Osteoblast (primary cell): ENCODE results near the gene EVI2B. TPM values are rescaled to one million over a fixed set of nuclear protein-coding genes. Genes with fewer than 3 reads are reported as not detected.
"Not testable (repeated sequence)": the region's sequence is repeated elsewhere in the genome, so short reads cannot be mapped to it uniquely, and the experiment has no call there.

Experiments
- DNase-seq: peaks from one replicate; pipeline ENCODE4 v3.0.0; 2011; ENCODE audit warnings: low spot score, mixed read lengths; ENCODE audit not compliant: insufficient read length; ENCODE audit errors: missing footprints
- H2AFZ ChIP-seq: 2 replicates; pipeline ENCODE4 v1.6.0; 2011; ENCODE audit warnings: mild to moderate bottlenecking, low read length
- H3K27ac ChIP-seq: 2 replicates; pipeline ENCODE4 v1.5.1; 2011; ENCODE audit warnings: mild to moderate bottlenecking, low read depth, low read length, moderate library complexity
- H3K27me3 ChIP-seq: 2 replicates; pipeline ENCODE4 v1.6.0; 2012; ENCODE audit warnings: mild to moderate bottlenecking, control low read depth, inconsistent platforms, low read length, moderate library complexity; ENCODE audit not compliant: insufficient read depth
- H3K36me3 ChIP-seq: 2 replicates; pipeline ENCODE4 v1.5.1; 2011; ENCODE audit warnings: mild to moderate bottlenecking, low read length, control low read depth, moderate library complexity; ENCODE audit not compliant: insufficient read depth
- H3K4me1 ChIP-seq: 2 replicates; pipeline ENCODE4 v1.5.1; 2011; ENCODE audit warnings: mild to moderate bottlenecking, low read length, control low read depth, moderate library complexity; ENCODE audit not compliant: insufficient read depth
- H3K4me2 ChIP-seq: 2 replicates; pipeline ENCODE4 v1.6.0; 2011; ENCODE audit warnings: mild to moderate bottlenecking, low read length; ENCODE audit not compliant: insufficient read depth
- H3K4me3 ChIP-seq: fragments of 200-600 bp; sonication (generic); 3 replicates; pipeline ENCODE4 v1.5.1; 2012; ENCODE audit warnings: mild to moderate bottlenecking, low read length, inconsistent platforms; ENCODE audit not compliant: insufficient read depth
- H3K79me2 ChIP-seq: 2 replicates; pipeline ENCODE4 v1.6.0; 2012; ENCODE audit warnings: mild to moderate bottlenecking, low read length, control low read depth, inconsistent platforms; ENCODE audit not compliant: insufficient read depth
- H3K9me3 ChIP-seq: 2 replicates; pipeline ENCODE4 v1.5.1; 2011; ENCODE audit warnings: low read depth, low read length, control low read depth
- H4K20me1 ChIP-seq: 2 replicates; pipeline ENCODE4 v1.6.0; 2012; ENCODE audit warnings: mild to moderate bottlenecking, low read length, control low read depth; ENCODE audit not compliant: insufficient read depth
- CTCF ChIP-seq: IDR thresholded peaks from 2 replicates; pipeline ENCODE4 v1.5.1; 2011; ENCODE audit warnings: mild to moderate bottlenecking, low read depth, low read length, moderate library complexity; ENCODE audit errors: extremely low read depth
- total RNA-seq: library from RNA; depleted of rRNA; stranded (reverse); fragments of >200 nt; gene quantifications from 2 replicates; pipeline ENCODE4 v1.2.3, GENCODE V29; 2012

The EVI2B gene
- total RNA-seq, 1 donor, result 4.0 TPM

GRCh38 chr17:31293581-31293980 is 20.3 kb downstream of the EVI2B start:
- H4K20me1 ChIP-seq, result no peaks in the 10 kb centered on the region
- H3K27ac ChIP-seq, result no peak overlapping the region
- no peaks in the 10 kb centered on the region for H3K27me3 ChIP-seq
- no peak for TF ChIP-seq CTCF
- H3K4me1 ChIP-seq, result peaks cover 5% of the 10 kb centered on the region
- no peak for DNase-seq
- peaks cover 6% of the 10 kb centered on the region for H3K79me2 ChIP-seq
- no peaks in the 10 kb centered on the region for H3K36me3 ChIP-seq
- H3K4me3 ChIP-seq, result no peak overlapping the region
- no peak overlapping the region for H2AFZ ChIP-seq
- no peaks in the 10 kb centered on the region for H3K9me3 ChIP-seq
- H3K4me2 ChIP-seq, result no peak overlapping the region

- TF ChIP-seq CTCF, result no peak
- DNase-seq, result no peak
Measured at GRCh38 chr17:31291820-31292219, 22.0 kb downstream of the EVI2B start.

GRCh38 chr17:31289790-31290189 is 24.1 kb downstream of the EVI2B start:
- Histone ChIP-seq H3K4me2 (no peak overlapping the region), H4K20me1 (no peaks in the 10 kb centered on the region), H3K4me3 (no peak overlapping the region), H3K4me1 (peaks cover 5% of the 10 kb centered on the region), H3K27ac (peak overlapping the region; percentile 47), H3K36me3 (no peaks in the 10 kb centered on the region), H2AFZ (no peak overlapping the region), H3K9me3 (no peaks in the 10 kb centered on the region), H3K79me2 (peaks cover 3% of the 10 kb centered on the region), H3K27me3 (no peaks in the 10 kb centered on the region)
- DNase-seq, result no peak
- TF ChIP-seq CTCF, result no peak

More at GRCh38 chr17:31291820-31292219, 22.0 kb downstream of the EVI2B start:
- Histone ChIP-seq H3K79me2 (peaks cover 6% of the 10 kb centered on the region), H3K27ac (no peak overlapping the region), H3K27me3 (no peaks in the 10 kb centered on the region), H3K4me2 (no peak overlapping the region), H2AFZ (no peak overlapping the region), H4K20me1 (no peaks in the 10 kb centered on the region), H3K9me3 (no peaks in the 10 kb centered on the region), H3K4me3 (no peak overlapping the region), H3K4me1 (peaks cover 5% of the 10 kb centered on the region), H3K36me3 (no peaks in the 10 kb centered on the region)

- not testable (repeated sequence) for H3K27ac ChIP-seq, H3K4me3 ChIP-seq, H3K79me2 ChIP-seq, DNase-seq, H3K9me3 ChIP-seq, H3K4me2 ChIP-seq, H4K20me1 ChIP-seq, H3K36me3 ChIP-seq, H2AFZ ChIP-seq, H3K27me3 ChIP-seq, H3K4me1 ChIP-seq
Measured at GRCh38 chr17:31287932-31288331, 25.9 kb downstream of the EVI2B start.
